GM19324 (cell line): ENCODE data around the gene FGD1.

Source experiments
- ATAC-seq: cut with Tn5 transposase; IDR thresholded peaks from one replicate; pipeline ENCODE4 v1.9.1; 2021; ENCODE audit warnings: mild to moderate bottlenecking, moderate library complexity; ENCODE audit not compliant: unreplicated experiment, low FRiP score

The FGD1 gene

GRCh38 chrX:54473993-54474859, 21.8 kb downstream of the FGD1 start:
- ATAC-seq: no peak

DNA sequence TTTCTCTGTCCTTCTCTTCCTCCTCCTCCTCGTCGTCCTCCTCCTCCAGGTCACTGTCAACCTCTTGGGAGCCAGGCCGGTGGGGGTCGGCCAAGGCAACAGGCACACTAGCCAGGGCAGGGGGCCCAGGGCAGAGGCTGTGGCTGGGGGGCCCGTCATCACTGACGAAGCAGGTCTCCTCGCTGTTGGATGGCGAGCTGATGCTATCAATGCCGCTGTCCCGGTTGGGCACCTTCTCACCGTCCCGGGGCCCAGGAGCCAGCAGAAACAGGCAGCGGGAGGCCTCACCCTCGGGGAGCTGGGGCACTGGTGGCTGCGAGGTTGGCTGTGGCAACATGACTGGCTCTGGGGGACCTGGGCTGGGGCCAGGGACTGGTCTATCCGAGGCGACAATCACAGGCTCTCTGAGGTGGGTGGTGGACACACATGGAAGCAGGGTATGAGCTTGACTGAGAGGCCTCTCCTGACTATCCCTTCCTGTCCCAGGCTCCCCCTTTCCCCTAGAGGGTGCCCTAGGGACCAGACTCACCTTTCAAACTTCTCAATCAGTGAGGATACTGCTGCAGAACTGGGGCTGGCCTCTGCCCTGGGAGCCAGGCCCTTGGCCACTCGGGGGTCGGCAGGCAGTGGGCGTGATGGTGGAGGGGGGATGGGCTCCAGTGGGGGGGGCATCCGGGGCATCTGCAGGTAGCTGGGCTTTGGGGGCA, 25.8 kb downstream of the FGD1 start:
- ATAC-seq: no peak

- no peak for ATAC-seq
These were observed 43.1 kb downstream of the FGD1 start for GRCh38 chrX:54452920-54453319.

DNA sequence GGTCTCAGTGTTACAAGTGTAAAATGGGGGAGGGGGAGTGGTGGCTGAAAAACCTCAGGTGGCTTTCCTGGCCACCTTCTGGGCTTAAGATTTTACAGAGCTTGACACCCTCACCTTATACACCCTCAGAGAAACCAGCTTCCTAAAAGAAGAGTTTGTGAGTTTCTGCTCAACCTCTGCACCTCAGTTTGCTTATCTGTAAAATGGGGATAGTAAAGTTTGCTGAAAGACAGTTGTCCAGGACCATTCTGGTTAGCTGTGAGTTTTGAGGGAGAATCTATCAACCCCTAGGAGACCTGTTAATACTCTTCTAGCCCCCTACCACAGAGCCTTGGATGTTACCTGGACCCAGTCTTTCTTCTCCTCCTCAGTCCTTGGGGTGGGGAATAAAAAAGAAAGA, 46.1 kb downstream of the FGD1 start:
- no peak for ATAC-seq

DNA sequence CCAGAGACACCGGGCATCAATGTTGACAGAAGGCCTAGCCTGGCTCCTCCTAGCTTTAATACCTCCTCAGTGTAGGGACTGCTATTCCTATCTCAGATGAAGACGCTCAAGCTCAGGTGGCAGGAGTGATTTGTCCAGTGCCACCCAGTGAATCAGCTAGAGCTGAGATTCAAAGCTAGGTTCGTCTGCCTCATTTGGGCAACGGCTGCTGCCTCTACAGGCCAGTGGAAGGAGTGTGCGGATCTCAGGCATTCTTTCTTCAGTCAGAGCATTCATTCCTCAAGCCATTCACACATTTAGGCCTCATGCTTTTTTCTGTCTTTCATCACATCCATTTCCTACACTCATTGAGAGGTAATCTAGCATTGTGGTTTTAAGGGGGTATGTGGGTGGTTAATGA, 48.6 kb downstream of the FGD1 start:
- no peak for ATAC-seq

GRCh38 chrX:54446084-54446483, 50.0 kb downstream of the FGD1 start:
- no peak for ATAC-seq

GRCh38 chrX:54444752-54445151, 51.3 kb downstream of the FGD1 start:
- ATAC-seq: no peak

DNA sequence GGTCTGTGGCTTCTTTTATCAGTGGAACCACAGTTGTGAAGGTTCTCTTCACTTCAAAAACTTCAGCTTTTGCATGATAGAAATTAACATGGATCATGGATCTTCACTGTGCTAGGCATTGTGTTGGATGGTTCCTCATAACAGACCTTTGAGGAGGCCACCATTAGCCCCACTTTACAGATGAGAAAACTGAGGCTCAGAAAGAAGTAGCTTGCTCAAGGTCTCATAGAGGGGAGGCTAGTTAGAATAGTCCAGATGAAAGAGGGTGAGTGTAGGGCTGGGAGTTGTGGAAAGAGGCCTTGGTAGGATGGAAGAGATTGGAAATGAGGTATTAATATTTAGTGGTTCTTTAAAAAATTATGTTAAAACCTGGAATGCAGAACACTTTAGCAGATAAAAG, 53.2 kb downstream of the FGD1 start:
- ATAC-seq: no peak

DNA sequence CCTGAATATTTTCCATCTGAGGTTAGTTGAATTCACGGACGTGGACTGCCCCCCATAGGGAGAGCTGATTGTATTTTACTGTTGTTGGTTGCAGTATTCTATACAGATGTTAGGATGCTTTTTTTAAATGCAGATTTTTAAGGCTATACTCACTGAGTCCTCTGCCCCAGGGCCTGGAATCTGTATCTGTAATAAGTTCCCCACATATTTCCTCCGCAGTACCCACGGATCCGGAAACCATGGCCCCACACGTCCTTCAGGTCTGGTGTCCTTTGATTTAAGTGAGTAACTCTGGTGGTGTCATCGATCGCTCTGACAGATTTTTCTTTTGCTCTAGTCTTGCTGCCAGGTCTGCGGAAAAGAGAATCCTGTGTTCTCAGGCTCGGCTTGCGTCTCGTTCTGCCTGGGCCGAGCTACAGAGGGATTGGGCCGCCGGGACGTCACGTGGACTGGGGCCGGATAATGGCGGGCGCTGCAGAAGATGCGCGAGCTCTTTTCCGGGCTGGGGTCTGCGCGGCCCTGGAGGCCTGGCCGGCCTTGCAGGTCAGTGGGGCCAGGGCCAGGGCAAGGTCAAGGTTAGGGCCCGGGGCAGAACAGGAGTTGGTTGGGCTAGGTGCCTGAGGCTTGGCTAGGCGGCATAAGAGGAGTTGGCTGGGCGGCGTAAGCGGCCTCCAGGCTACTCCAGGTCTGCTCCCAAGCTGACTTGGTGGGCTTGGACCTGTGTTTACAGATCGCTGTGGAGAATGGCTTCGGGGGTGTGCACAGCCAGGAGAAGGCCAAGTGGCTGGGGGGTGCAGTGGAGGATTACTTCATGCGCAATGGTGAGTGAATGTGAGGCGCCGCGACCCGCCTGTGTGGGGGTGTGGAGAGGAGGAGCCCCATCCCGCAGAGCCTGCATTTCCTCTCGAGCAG, 55.8 kb downstream of the FGD1 start, which contains the start of gene TSR2:
Gene TSR2 (plus strand): TSS at position 445 of the 912 bp plus-strand sequence. CDS start 18 bp downstream, at position 463.
- ATAC-seq: peak; percentile 95

DNA sequence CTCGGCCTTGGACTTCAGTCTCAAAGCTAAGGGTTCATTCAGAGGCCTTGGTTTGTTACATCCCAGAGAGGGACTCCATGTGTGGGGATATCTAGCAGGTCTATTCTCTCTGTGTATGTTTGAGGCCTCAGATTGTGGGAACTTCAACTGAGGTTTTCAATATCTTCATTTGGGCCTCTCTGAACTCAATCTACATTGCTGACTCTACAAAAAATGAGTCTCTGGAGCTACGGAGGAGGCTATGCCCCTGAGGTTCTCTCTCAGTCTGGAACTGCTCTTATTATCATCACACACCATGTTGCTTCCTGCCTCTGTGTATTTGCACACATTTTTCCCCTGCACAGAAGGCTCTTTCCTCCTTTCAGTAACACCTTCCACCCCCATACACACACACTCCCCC, 60.9 kb downstream of the FGD1 start:
- ATAC-seq: no peak

- no peak for ATAC-seq
These were observed 65.5 kb downstream of the FGD1 start for GRCh38 chrX:54430519-54430918.

DNA sequence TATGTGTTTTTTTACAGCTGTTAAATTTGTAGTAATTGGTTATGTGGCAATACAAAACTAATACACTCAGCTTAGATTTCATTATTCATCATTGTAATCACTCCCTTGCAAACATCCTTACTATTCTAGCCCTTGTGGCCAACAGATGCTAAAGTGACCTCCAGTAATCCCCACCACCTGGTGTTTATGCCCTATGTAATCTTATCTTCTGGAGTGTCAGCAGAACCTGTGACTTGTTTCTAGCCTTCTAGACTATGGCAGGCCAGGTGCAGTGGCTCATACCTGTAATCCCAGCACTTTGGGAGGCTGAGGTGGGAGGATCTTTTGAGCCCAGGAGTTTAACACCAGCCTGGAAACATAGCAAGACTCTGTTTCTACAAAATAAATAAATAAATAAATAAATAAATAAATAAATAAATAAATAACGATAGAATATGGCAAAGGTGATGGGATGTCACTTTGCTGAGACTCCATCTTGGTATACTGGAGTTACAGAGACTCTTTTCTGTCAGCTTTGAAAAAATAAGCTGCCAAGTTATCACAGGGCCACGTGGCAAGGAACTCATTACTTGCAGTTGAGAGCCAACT, 68.1 kb downstream of the FGD1 start:
- no peak for ATAC-seq

DNA sequence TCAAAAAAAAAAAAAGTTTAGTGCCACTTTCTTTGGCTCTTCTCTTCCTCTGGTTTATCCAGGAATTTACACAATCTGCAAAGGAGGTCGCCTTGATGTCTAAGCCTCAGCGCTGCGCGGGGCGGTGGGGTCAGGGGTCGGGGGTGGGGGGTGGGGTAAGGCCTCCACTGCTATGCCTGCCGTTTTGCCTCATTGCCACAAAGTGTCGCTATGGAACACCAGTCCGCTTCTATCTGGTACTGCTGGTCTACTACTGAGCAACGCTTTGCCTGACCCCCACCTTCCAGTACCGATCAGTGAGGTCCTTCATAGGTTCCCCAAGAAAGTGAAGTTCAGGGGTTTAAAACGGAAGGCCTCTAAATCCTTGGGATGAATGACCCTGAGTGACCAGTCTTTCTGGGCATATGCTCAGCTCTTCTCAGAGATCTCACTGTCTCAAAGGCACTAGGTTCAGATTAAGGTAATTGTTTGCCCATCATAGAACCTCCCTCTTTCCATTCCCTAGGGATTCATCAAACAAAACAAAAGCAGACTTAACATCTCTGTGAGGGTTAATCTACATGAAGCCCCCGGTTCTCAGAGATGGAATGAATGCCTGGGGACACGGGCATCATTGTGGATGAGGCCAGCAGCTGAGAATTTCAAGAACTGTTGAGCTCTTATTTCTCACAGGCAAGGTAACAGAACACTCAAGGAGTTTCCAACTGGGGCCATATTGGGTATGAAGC, 72.7 kb downstream of the FGD1 start:
- no peak for ATAC-seq

DNA sequence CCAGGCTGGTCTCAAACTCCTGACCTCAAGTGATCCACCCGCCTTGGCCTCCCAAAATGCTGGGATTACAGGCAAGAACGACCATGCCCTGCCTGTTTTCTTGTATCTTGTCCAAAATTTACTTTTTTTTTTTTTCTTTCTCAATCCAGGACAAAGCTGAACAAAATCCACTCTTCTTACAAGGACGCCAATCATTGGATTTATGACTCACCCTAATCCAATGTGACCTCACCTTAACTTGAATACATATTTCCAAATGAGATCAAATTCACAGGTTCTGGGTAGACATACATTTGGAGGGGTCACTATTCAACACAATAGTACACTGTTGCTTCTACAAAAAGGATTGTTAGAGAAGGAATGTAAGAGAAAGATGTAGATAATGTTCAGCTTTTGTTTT, 73.9 kb downstream of the FGD1 start:
- no peak for ATAC-seq

DNA sequence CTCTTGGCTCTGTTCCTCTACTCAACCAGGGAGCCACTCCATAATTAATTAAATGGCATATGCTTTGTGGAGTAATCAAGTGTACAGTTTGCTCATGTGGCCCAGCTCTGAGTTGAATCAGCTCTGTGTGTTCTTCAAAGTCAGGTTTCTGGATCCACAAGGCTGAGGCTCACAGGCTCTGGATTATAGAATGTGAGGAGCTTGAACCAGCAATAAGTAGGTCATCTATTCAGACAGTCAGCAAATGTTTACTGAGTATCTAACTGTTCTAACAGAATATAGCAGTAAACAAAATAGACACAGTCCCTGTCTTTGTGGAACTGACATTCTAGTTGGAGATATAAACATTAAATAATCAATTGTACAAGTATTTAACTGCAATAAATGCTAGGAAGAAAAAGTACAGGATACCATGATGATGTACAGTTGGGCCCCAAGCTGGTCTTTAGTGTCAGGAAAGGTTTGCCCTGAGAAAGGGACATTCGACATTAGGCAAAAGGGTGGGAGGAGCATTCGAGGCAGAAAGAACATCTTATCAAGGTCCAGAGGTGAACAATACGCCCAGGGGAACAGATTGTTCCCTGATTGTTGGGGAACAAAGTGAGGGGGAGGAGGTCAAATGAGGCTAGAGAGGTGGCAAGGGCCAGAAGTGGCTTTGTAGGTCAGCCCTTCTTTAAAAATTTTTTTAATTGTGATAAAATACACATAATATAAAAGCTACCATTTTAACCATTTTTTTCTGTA, 76.3 kb downstream of the FGD1 start:
- ATAC-seq: no peak

GRCh38 chrX:54416965-54417364, 79.1 kb downstream of the FGD1 start:
- no peak for ATAC-seq

GRCh38 chrX:54415534-54416350, 80.3 kb downstream of the FGD1 start:
- no peak for ATAC-seq

DNA sequence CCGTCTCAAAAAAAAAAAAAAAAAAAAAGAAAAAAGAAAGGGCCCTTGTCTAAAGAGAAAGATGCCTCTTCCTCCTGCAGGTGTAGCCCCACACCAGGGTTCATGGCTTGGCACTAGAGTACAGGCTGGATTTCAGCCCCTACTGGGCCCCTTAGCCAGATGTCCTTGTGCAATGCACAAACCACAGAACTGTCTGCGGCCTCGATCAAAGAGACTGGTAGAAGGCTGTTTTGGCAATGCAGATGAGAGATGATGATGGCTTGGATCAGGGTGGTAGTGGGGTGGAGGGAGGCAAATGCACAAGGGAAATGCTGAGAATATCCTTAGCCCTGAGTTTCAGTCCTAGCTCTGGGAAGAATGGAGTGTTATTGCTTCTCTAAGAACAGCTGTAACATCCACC, 82.3 kb downstream of the FGD1 start:
- no peak for ATAC-seq
